Keratinocyte (primary cell): Measurements from ENCODE around the gene CLEC1B. TPM values are rescaled to one million over a fixed set of nuclear protein-coding genes. Genes with fewer than 3 reads are reported as not detected.

ENCODE experiments used
- DNase-seq: peaks from one replicate; pipeline ENCODE4 v3.0.0-alpha.2; 2011; ENCODE audit warnings: low read depth, missing footprints, low spot score
- FAIRE-seq: peaks from 2 replicates; lab custom pipeline; 2011; peaks lifted over from hg19 to GRCh38; lab: Jason Lieb, UNC
- H2AFZ ChIP-seq: 2 replicates; pipeline ENCODE4 v1.6.0; 2012; ENCODE audit warnings: low read length, control low read depth, inconsistent platforms; ENCODE audit not compliant: control insufficient read depth
- H3K27ac ChIP-seq: 2 replicates; pipeline ENCODE4 v1.5.1; 2011; ENCODE audit warnings: low read length; ENCODE audit not compliant: control insufficient read depth, insufficient read depth
- H3K27me3 ChIP-seq: 3 replicates; pipeline ENCODE4 v1.6.0; 2011; ENCODE audit warnings: low read length; ENCODE audit not compliant: control insufficient read depth, insufficient read depth; ENCODE audit errors: extremely low read depth
- H3K36me3 ChIP-seq, 2 experiments: 2 replicates in 1 of 2; 3 replicates in 1 of 2; pipeline ENCODE4 v1.5.1; 2011; ENCODE audit warnings: low read length in 2 of 2, mild to moderate bottlenecking in 1 of 2; ENCODE audit not compliant: control insufficient read depth in 2 of 2, insufficient read depth in 2 of 2; ENCODE audit errors: extremely low read depth in 1 of 2
- H3K4me1 ChIP-seq: 3 replicates; pipeline ENCODE4 v1.5.1; 2011; ENCODE audit warnings: low read length; ENCODE audit not compliant: control insufficient read depth, insufficient read depth; ENCODE audit errors: extremely low read depth
- H3K4me2 ChIP-seq: 3 replicates; pipeline ENCODE4 v1.6.0; 2011; ENCODE audit warnings: low read depth, low read length; ENCODE audit not compliant: control insufficient read depth, insufficient read depth; ENCODE audit errors: extremely low read depth
- H3K4me3 ChIP-seq, 3 experiments: fragments of 200-600 bp in 1 of 3; sonication (generic) in 1 of 3; 2 replicates in 2 of 3; 3 replicates in 1 of 3; pipeline ENCODE4 v1.5.1; 2011 to 2016; ENCODE audit warnings: low read length in 3 of 3, mild to moderate bottlenecking in 3 of 3, control low read depth in 2 of 3, inconsistent platforms in 1 of 3, low read depth in 1 of 3, mixed read lengths in 1 of 3, mixed run types in 1 of 3, moderate library complexity in 1 of 3; ENCODE audit not compliant: control insufficient read depth in 2 of 3, insufficient read depth in 2 of 3; ENCODE audit errors: extremely low read depth in 1 of 3
- H3K79me2 ChIP-seq: 2 replicates; pipeline ENCODE4 v1.6.0; 2012; ENCODE audit warnings: low read length; ENCODE audit not compliant: control insufficient read depth, insufficient read depth
- H3K9ac ChIP-seq: 3 replicates; pipeline ENCODE4 v1.6.0; 2011; ENCODE audit warnings: low read length; ENCODE audit not compliant: control insufficient read depth, insufficient read depth; ENCODE audit errors: extremely low read depth
- H3K9me1 ChIP-seq: 3 replicates; pipeline ENCODE4 v1.6.0; 2011; ENCODE audit warnings: low read length; ENCODE audit not compliant: control insufficient read depth, insufficient read depth; ENCODE audit errors: extremely low read depth
- H3K9me3 ChIP-seq: 2 replicates; pipeline ENCODE4 v1.5.1; 2012; ENCODE audit warnings: low read depth, low read length; ENCODE audit not compliant: control insufficient read depth
- H4K20me1 ChIP-seq: 3 replicates; pipeline ENCODE4 v1.6.0; 2011; ENCODE audit warnings: low read length; ENCODE audit not compliant: control insufficient read depth, insufficient read depth; ENCODE audit errors: extremely low read depth
- CTCF ChIP-seq, 3 experiments: IDR thresholded peaks in 1 of 3; conservative IDR thresholded peaks in 1 of 3; optimal IDR thresholded peaks in 1 of 3; 2 replicates in 2 of 3; 3 replicates in 1 of 3; pipeline versions ENCODE3 to v1.5.1; 2011; ENCODE audit warnings: low read length in 3 of 3, mild to moderate bottlenecking in 3 of 3, moderate library complexity in 2 of 3, control low read depth in 1 of 3, inconsistent platforms in 1 of 3; ENCODE audit not compliant: insufficient read depth in 2 of 3; ENCODE audit errors: extremely low read depth in 1 of 3
- EZH2 ChIP-seq: IDR thresholded peaks from one replicate; pipeline ENCODE4 v1.6.1; 2012; ENCODE audit warnings: inconsistent platforms, mild to moderate bottlenecking, low read length, moderate library complexity
- dilution Hi-C: fragments of 300-500 bp; cut with MboI; formaldehyde crosslinking; loops from one replicate; pipeline ENCODE4 v1.7.0; 2020; ENCODE audit warnings: low sequenced_read_pairs; ENCODE audit not compliant: extremely low pct_ligation_motif_present
- polyA plus RNA-seq, 5 experiments: library from polyadenylated mRNA; depleted of rRNA in 3 of 5; stranded (reverse) in 3 of 5; stranded (forward) in 1 of 5; unstranded in 1 of 5; fragments of >200 nt; gene quantifications; 1 replicate in 1 of 5; 2 replicates in 3 of 5; 3 replicates in 1 of 5; pipeline versions ENCODE4 v1.2.1 to v1.2.3, GENCODE V29; 2011 to 2012; ENCODE audit warnings: missing spikeins in 2 of 5, low read depth in 1 of 5, low replicate concordance in 1 of 5

CLEC1B gene
- polyA plus RNA-seq, 1 donor (not counting 4 experiments of a cell fraction or from before 2014, with no cell fraction given) = not detected

- H3K4me1 ChIP-seq = no peaks in the 10 kb centered on the region
- FAIRE-seq = no peak
Observed at GRCh38 chr12:9992296-9992695, 6.6 kb downstream of the CLEC1B start.

GRCh38 chr12:9991876-9992275 lies 7.0 kb downstream of the CLEC1B start:
- H3K36me3 ChIP-seq = no peaks in the 10 kb centered on the region
- H4K20me1 ChIP-seq = no peaks in the 10 kb centered on the region
- dilution Hi-C loops = no loop called here
- no peak for DNase-seq
- no peak overlapping the region for H2AFZ ChIP-seq
- H3K27ac ChIP-seq = no peak overlapping the region
- TF ChIP-seq EZH2 (no peak), CTCF (optimal IDR thresholded peaks at IDR 0.05 in 1 of 3, IDR thresholded peaks at IDR 0.05 in 1 of 3, conservative IDR thresholded peaks at IDR 0.05 in 1 of 3; ENCODE audit: extremely low read depth in 1 of 3, insufficient read depth in 2 of 3, low read length in 3 of 3) (no peak)
- no peak for FAIRE-seq
- H3K4me1 ChIP-seq = no peaks in the 10 kb centered on the region
- no peaks in the 10 kb centered on the region for H3K9me3 ChIP-seq
- no peaks in the 10 kb centered on the region for H3K79me2 ChIP-seq
- no peak overlapping the region for H3K9ac ChIP-seq
- H3K4me3 ChIP-seq = no peak overlapping the region
- H3K9me1 ChIP-seq = no peaks in the 10 kb centered on the region
- no peak overlapping the region for H3K4me2 ChIP-seq
- no peaks in the 10 kb centered on the region for H3K27me3 ChIP-seq

More at GRCh38 chr12:9992296-9992695, 6.6 kb downstream of the CLEC1B start:
- Histone ChIP-seq H3K27me3 (no peaks in the 10 kb centered on the region), H3K4me3 (no peak overlapping the region), H3K79me2 (no peaks in the 10 kb centered on the region), H3K9me1 (no peaks in the 10 kb centered on the region), H3K9me3 (no peaks in the 10 kb centered on the region), H2AFZ (no peak overlapping the region), H4K20me1 (no peaks in the 10 kb centered on the region), H3K9ac (no peak overlapping the region), H3K27ac (no peak overlapping the region), H3K4me2 (no peak overlapping the region), H3K36me3 (no peaks in the 10 kb centered on the region)
- TF ChIP-seq CTCF (optimal IDR thresholded peaks at IDR 0.05 in 1 of 3, IDR thresholded peaks at IDR 0.05 in 1 of 3, conservative IDR thresholded peaks at IDR 0.05 in 1 of 3; ENCODE audit: extremely low read depth in 1 of 3, insufficient read depth in 2 of 3, low read length in 3 of 3) (no peak), EZH2 (no peak)
- dilution Hi-C loops = no loop called here
- DNase-seq = no peak
